ENCODE data around the gene GRN.

DNA sequence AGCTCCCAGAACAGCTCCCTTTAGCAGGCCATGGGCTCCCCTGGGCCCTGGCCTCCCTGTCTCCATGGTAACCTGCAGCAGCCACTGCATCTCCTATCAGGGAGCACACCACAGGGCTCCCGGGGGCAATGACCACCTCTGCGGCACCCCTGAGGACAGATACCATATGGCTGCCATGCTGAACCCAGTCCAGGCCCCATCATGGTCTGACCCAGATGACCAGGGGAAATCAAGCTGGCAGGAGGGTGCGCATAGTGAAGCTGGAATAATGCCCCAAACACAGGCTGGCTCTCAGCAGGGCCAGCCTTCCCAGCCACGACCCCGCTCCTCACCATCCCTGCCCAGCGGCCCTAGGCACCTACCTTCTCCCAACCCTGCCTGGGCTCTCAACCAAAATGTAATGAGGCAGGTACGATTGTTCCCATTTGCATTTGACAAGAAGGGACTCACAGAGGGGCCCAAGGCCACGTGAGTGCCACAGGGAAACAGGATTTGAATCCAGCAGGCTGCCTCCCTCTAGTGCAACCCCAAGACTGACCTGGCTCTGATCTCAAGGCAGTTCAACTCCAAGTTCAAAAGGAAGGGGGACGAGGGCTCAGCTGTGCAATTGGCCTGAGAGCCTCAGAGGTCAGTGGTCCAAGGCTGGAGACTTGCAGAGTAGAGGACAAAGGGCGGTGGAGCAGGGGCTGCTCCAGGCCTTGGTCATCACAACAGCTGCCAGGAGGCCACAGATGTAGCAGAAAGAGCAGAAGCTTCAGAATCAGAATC is 34.3 kb upstream of the GRN start:
- TF ChIP-seq CTCF (IDR thresholded peaks at IDR 0.05) (no peak), POLR2A (IDR thresholded peaks at IDR 0.05) (no peak)
